Endodermal cell (in vitro differentiated cells): ENCODE measurements around the gene ABCA8. TPM values are rescaled to one million over a fixed set of nuclear protein-coding genes. Genes with fewer than 3 reads are reported as not detected.
"Not testable (repeated sequence)": the region's sequence is repeated elsewhere in the genome, so short reads cannot be mapped to it uniquely, and the experiment has no call there.

ENCODE experiments used
- DNase-seq: peaks from one replicate; pipeline ENCODE4 v3.0.0-alpha.2; 2017
- H3K27ac ChIP-seq: 2 replicates; pipeline ENCODE4 v1.5.1; 2013; ENCODE audit warnings: mild to moderate bottlenecking, low read depth, low read length, moderate library complexity
- H3K27me3 ChIP-seq: 2 replicates; pipeline ENCODE4 v1.6.1; 2013; ENCODE audit warnings: mild to moderate bottlenecking, low read length, moderate library complexity; ENCODE audit not compliant: insufficient read depth, control insufficient read depth, poor library complexity, severe bottlenecking
- H3K36me3 ChIP-seq: 2 replicates; pipeline ENCODE4 v1.7.0; 2013; ENCODE audit warnings: mild to moderate bottlenecking, low read length, moderate library complexity; ENCODE audit not compliant: control insufficient read depth, insufficient read depth
- H3K4me1 ChIP-seq: one replicate; pipeline ENCODE4 v1.7.0; 2013; ENCODE audit warnings: low read length; ENCODE audit not compliant: control insufficient read depth, insufficient read depth
- H3K4me3 ChIP-seq: 2 replicates; pipeline ENCODE4 v1.5.1; 2013; ENCODE audit warnings: mild to moderate bottlenecking, low read length, moderate library complexity
- H3K9ac ChIP-seq: 2 replicates; pipeline ENCODE4 v1.6.1; 2013; ENCODE audit warnings: mild to moderate bottlenecking, low read length, moderate library complexity; ENCODE audit not compliant: poor library complexity, severe bottlenecking; ENCODE audit errors: extremely low read depth
- H3K9me3 ChIP-seq: 2 replicates; pipeline ENCODE4 v1.6.1; 2013; ENCODE audit warnings: mild to moderate bottlenecking, low read length, moderate library complexity; ENCODE audit not compliant: control insufficient read depth
- H3K27ac Mint-ChIP-seq: 2 replicates; pipeline ENCODE4 v1.8.0; 2020; ENCODE audit warnings: mixed read lengths
- H3K27me3 Mint-ChIP-seq: 2 replicates; pipeline ENCODE4 v1.8.0; 2021; ENCODE audit warnings: mild to moderate bottlenecking, mixed read lengths; ENCODE audit not compliant: insufficient read depth
- H3K36me3 Mint-ChIP-seq: 2 replicates; pipeline ENCODE4 v1.8.0; 2020; ENCODE audit warnings: low read depth, mixed read lengths
- H3K4me1 Mint-ChIP-seq: 2 replicates; pipeline ENCODE4 v1.8.0; 2020; ENCODE audit warnings: mixed read lengths
- H3K4me3 Mint-ChIP-seq: 2 replicates; pipeline ENCODE4 v1.8.0; 2020; ENCODE audit warnings: mild to moderate bottlenecking, moderate library complexity, mixed read lengths
- H3K9me3 Mint-ChIP-seq: 2 replicates; pipeline ENCODE4 v1.8.0; 2020; ENCODE audit warnings: mild to moderate bottlenecking, mixed read lengths
- WGBS, 2 experiments: methylation state at CpG; one replicate each; pipeline versions ENCODE4 v1.1.5 to v1.1.7; 2013; ENCODE audit warnings: missing lambda C conversion rate in 2 of 2, mixed read lengths in 1 of 2; ENCODE audit not compliant: insufficient coverage in 1 of 2, insufficient read length in 1 of 2; 5-methylcytosine and 5-hydroxymethylcytosine counted together
- total RNA-seq, 2 donors: library from RNA; stranded (reverse); fragmentation: NEBNext Ultra II Directional in 1 of 2; extraction: Animal tissue kit (Norgen Biotek cat#: 25700) in 1 of 2; gene quantifications; 2 replicates in 1 of 2; 3 replicates in 1 of 2; pipeline ENCODE4 v1.2.1, GENCODE V29; 2021
- TF ChIP-seq, protein P1 (sequence below): fragments of 200-600 bp; sonication (generic); conservative IDR thresholded peaks from 2 replicates; pipeline ENCODE4 v1.5.0; 2021; ENCODE audit warnings: antibody characterized with exemption, mild to moderate bottlenecking

ABCA8 gene
- total RNA-seq, 2 donors from 2014 or later, result not detected

DNA sequence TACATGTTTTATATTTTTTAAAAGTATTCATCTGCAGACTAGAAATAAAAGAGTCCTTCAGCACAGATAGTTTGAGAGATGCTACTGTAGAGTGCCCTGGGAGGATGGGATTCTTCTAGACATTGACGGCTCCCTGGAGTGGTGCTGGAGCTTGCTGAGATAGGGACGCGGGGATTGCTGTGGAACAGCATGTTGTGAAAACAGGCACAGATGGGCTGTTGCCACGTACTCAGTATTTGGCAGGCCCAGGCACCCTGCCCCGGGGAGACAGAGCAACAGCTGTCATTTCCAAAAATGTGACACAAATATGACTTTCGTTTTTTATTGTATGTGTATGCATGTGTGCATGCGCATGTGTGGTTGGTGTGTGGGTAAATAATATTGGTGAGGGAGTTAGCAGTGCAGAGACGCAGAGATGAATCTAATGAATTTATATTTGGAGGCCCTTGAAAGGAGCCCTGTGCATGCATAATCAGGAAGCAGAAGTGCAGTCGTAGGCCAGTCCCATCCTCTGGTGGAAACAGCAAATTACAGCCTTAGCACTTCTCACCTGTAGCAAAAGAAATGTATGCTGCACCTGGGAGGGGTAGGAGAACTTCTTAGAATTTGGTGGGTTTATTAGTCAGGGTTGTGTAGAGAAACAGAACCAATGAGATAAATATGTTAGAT lies 6.2 kb upstream of the ABCA8 start:
- no peak for DNase-seq
- no peak overlapping the region for H3K27ac ChIP-seq
- H3K9me3 ChIP-seq, result peaks cover 4% of the 10 kb centered on the region
- H3K27ac Mint-ChIP-seq, result no peak overlapping the region
- no peaks in the 10 kb centered on the region for H3K4me1 Mint-ChIP-seq
- no peaks in the 10 kb centered on the region for H3K9me3 Mint-ChIP-seq
- WGBS, 2 experiments, result 84 to 88% methylated on average over 6 to 9 of the region's 9 CpGs
- H3K4me1 ChIP-seq, result no peaks in the 10 kb centered on the region
- no peaks in the 10 kb centered on the region for H3K36me3 ChIP-seq
- TF ChIP-seq, protein P1, sequence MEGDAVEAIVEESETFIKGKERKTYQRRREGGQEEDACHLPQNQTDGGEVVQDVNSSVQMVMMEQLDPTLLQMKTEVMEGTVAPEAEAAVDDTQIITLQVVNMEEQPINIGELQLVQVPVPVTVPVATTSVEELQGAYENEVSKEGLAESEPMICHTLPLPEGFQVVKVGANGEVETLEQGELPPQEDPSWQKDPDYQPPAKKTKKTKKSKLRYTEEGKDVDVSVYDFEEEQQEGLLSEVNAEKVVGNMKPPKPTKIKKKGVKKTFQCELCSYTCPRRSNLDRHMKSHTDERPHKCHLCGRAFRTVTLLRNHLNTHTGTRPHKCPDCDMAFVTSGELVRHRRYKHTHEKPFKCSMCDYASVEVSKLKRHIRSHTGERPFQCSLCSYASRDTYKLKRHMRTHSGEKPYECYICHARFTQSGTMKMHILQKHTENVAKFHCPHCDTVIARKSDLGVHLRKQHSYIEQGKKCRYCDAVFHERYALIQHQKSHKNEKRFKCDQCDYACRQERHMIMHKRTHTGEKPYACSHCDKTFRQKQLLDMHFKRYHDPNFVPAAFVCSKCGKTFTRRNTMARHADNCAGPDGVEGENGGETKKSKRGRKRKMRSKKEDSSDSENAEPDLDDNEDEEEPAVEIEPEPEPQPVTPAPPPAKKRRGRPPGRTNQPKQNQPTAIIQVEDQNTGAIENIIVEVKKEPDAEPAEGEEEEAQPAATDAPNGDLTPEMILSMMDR, result no peak
- H3K27me3 Mint-ChIP-seq, result no peaks in the 10 kb centered on the region
- H3K4me3 ChIP-seq, result no peak overlapping the region
- H3K4me3 Mint-ChIP-seq, result no peak overlapping the region
- H3K27me3 ChIP-seq, result no peaks in the 10 kb centered on the region
- H3K9ac ChIP-seq, result no peak overlapping the region
- H3K36me3 Mint-ChIP-seq, result no peaks in the 10 kb centered on the region

DNA sequence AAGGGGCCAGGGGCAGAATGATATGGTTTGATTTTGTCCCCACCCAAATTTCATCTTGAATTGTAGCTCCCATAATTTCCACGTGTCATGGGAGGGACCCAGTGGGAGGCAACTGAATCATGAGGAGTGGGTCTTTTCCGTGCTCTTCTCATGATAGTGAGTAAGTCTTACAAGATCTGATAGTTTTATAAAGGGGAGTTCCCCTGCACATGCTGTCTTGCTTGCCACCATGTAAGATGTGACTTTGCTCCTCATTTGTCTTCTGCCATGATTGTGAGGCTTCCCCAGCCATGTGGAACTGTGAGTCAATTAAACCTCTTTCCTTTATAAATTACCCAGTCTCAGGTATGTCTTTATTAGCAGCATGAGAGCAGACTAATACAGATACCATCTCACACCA lies 3.9 kb upstream of the ABCA8 start:
- H3K36me3 ChIP-seq, H3K9me3 Mint-ChIP-seq, H3K9me3 ChIP-seq, H3K27ac ChIP-seq, H3K27ac Mint-ChIP-seq, H3K4me3 ChIP-seq, H3K4me1 Mint-ChIP-seq, H3K4me3 Mint-ChIP-seq, H3K27me3 ChIP-seq, H3K4me1 ChIP-seq, H3K27me3 Mint-ChIP-seq, DNase-seq, H3K9ac ChIP-seq, H3K36me3 Mint-ChIP-seq: not testable (repeated sequence)
- WGBS, 2 experiments, result 80 to 94% methylated on average over 1 to 2 of the region's 2 CpGs

DNA sequence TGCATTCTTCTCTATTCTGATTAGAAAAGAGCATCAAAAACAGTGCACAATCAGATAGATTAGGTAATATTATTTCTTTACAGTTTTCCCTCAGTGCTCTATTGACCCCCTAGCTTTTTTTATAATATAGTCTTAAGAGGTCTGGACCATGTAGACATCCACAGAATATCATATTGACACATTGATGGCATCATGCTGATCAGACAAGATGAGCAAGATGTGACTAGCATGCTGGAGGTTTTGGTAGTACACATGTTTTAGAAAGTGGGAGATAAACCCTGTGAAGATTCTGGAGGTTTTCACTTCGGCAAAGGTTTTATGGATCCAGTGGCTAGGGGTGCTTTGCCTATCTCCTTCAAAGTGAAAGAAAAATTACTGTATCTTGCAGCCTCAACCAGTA lies 2.8 kb upstream of the ABCA8 start:
- H3K9me3 ChIP-seq, result peaks cover 4% of the 10 kb centered on the region
- no peaks in the 10 kb centered on the region for H3K36me3 ChIP-seq
- H3K4me1 Mint-ChIP-seq, result peaks cover 3% of the 10 kb centered on the region
- no peaks in the 10 kb centered on the region for H3K36me3 Mint-ChIP-seq
- no peak overlapping the region for H3K4me3 Mint-ChIP-seq
- no peaks in the 10 kb centered on the region for H3K27me3 Mint-ChIP-seq
- no peak for DNase-seq
- no peak overlapping the region for H3K27ac Mint-ChIP-seq
- H3K27me3 ChIP-seq, result no peaks in the 10 kb centered on the region
- no peak overlapping the region for H3K27ac ChIP-seq
- no peaks in the 10 kb centered on the region for H3K9me3 Mint-ChIP-seq
- WGBS, 2 experiments, result 100% methylated on average over 1 of the region's 1 CpG
- H3K4me3 ChIP-seq, result no peak overlapping the region
- H3K9ac ChIP-seq, result no peak overlapping the region
- no peaks in the 10 kb centered on the region for H3K4me1 ChIP-seq
- TF ChIP-seq, protein P1, result no peak
